Right lobe of liver (tissue), 6 donors: ENCODE measurements around the gene NIT2. TPM values are rescaled to one million over a fixed set of nuclear protein-coding genes. Genes with fewer than 3 reads are reported as not detected.
"Not testable (repeated sequence)": the region's sequence is repeated elsewhere in the genome, so short reads cannot be mapped to it uniquely, and the experiment has no call there.

Experiments used
- ATAC-seq, 4 donors: fragments of 200-7000 bp; cut with Tn5 transposase; one replicate each; pipeline ENCODE4 v1.9.1; 2020; ENCODE audit warnings: mild to moderate bottlenecking in 4 of 4, moderate library complexity in 4 of 4
- DNase-seq, 3 donors: peaks; one replicate each; pipeline ENCODE4 v3.0.0-alpha.2; 2020
- H3K27ac ChIP-seq, 3 donors: fragments of 200-600 bp; one replicate each; pipeline ENCODE4 v1.8.0; 2022
- H3K27me3 ChIP-seq, 2 donors: fragments of 200-600 bp; one replicate each; pipeline ENCODE4 v1.8.0; 2022
- H3K36me3 ChIP-seq, 4 donors: fragments of 200-600 bp; sonication (generic) in 1 of 4; one replicate each; pipeline versions ENCODE4 v1.5.1 to v1.8.0; 2017 to 2022; ENCODE audit warnings: control low read depth in 1 of 4
- H3K4me1 ChIP-seq, 4 donors: fragments of 200-600 bp; sonication (generic) in 1 of 4; one replicate each; pipeline versions ENCODE4 v1.5.1 to v1.8.0; 2017 to 2022; ENCODE audit warnings: control low read depth in 1 of 4
- H3K4me3 ChIP-seq, 3 donors: fragments of 200-600 bp; one replicate each; pipeline ENCODE4 v1.8.0; 2022
- H3K9me3 ChIP-seq, 4 donors: fragments of 200-600 bp; sonication (generic) in 1 of 4; one replicate each; pipeline versions ENCODE4 v1.5.1 to v1.8.0; 2017 to 2022; ENCODE audit warnings: control low read depth in 1 of 4
- POLR2A ChIP-seq: fragments of 450-650 bp; IDR thresholded peaks from one replicate; pipeline ENCODE4 v1.6.1; 2017; ENCODE audit warnings: antibody characterized with exemption, mild to moderate bottlenecking
- WGBS: methylation state at CpG from one replicate; pipeline ENCODE4 v1.1.6; 2018; ENCODE audit warnings: low coverage, low lambda C conversion rate; ENCODE audit not compliant: insufficient coverage; ENCODE audit errors: missing lambda C conversion rate; 5-methylcytosine and 5-hydroxymethylcytosine counted together
- intact Hi-C, 2 donors: fragments of 100-400 bp; cut with DNase I; formaldehyde crosslinking; loops; one replicate each; pipeline versions ENCODE4 v1.11.2 to v1.14.1; 2022
- total RNA-seq, 6 experiments: library from RNA; depleted of rRNA in 2 of 6; stranded (reverse); fragments of >200 nt in 2 of 6; fragmentation: NEBNext Ultra II Directional in 3 of 6; extraction: Animal tissue kit (Norgen Biotek cat#: 25700) in 3 of 6; gene quantifications; one replicate each; pipeline versions ENCODE4 v1.1.0 to v1.2.4, GENCODE V29; 2016 to 2023
- TF ChIP-seq, protein P1 (sequence below), 4 donors: fragments of 200-600 bp in 3 of 4; fragments of 450-650 bp in 1 of 4; IDR thresholded peaks; one replicate each; pipeline versions ENCODE4 v1.5.1 to v1.8.0; 2016 to 2022; ENCODE audit warnings: antibody characterized with exemption in 4 of 4, mild to moderate bottlenecking in 2 of 4
- donor health status: DM: no; HTN: yes; CAD: no.
- donor health status: DM: no; HTN: no; CAD: no.
- donor health status: DM: no; HTN: no; CAD: no.
- donor health status: DM: no; HTN: yes; CAD: no.
- donor health status: DM: no; HTN: yes; CAD: no.

The NIT2 gene
- total RNA-seq, 6 experiments from 2014 or later = 43.5 to 141 (median 103) TPM

DNA sequence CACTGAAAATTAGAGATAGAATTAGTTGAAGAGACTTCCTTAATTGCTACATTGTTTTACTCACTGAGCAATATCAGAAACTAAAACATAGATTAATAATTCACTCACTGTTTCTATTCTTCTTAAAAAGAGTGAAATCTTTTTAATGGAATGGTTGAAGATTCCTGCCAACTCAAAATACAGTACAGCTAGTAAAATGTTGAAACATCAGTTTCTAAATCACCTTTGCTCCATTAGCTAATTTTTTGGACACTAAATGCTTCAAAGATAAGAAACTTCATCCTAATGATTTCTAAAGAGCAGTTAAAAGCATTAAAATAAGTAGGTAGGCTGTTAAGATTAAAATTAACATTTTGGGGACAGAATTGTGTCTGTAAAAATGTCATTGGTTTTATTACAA, 10.5 kb upstream of the NIT2 start:
- no peak overlapping the region for H3K4me3 ChIP-seq
- intact Hi-C loops = no loop called here
- peak overlapping the region in 2 of 3 donors; percentile 2 to 15 for H3K27ac ChIP-seq
- DNase-seq = no peak
- no peaks in the 10 kb centered on the region for H3K9me3 ChIP-seq
- TF ChIP-seq POLR2A = no peak
- TF ChIP-seq, protein P1, sequence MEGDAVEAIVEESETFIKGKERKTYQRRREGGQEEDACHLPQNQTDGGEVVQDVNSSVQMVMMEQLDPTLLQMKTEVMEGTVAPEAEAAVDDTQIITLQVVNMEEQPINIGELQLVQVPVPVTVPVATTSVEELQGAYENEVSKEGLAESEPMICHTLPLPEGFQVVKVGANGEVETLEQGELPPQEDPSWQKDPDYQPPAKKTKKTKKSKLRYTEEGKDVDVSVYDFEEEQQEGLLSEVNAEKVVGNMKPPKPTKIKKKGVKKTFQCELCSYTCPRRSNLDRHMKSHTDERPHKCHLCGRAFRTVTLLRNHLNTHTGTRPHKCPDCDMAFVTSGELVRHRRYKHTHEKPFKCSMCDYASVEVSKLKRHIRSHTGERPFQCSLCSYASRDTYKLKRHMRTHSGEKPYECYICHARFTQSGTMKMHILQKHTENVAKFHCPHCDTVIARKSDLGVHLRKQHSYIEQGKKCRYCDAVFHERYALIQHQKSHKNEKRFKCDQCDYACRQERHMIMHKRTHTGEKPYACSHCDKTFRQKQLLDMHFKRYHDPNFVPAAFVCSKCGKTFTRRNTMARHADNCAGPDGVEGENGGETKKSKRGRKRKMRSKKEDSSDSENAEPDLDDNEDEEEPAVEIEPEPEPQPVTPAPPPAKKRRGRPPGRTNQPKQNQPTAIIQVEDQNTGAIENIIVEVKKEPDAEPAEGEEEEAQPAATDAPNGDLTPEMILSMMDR (IDR thresholded peaks at IDR 0.05) = no peak
- peaks cover 0 to 30% (median 9%) of the 10 kb centered on the region in 4 donors for H3K4me1 ChIP-seq
- ATAC-seq = peak in 3 of 4 donors; percentile 65 to 74 (median 67)
- no peaks in the 10 kb centered on the region for H3K27me3 ChIP-seq
- H3K36me3 ChIP-seq = peaks cover 0 to 6% (median 2%) of the 10 kb centered on the region in 4 donors

DNA sequence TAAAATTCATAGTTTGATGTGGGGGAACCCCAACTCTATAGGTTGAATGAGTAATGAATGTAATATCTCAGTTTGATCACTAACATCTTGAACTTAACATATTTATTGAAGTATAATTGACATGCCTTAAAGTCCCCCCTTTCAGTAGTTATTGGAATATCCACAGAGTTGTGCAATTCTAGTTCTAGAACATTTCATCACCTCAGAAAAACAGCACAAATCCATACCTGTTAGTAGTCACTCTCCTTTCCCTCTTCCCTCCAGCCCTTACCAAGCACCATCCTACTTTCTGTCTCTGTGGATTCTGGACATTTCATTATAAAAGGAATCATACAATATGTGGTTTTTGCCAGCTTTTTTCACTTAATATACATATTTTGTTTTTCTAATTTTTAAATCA, 8.7 kb upstream of the NIT2 start:
- H3K4me3 ChIP-seq = no peak overlapping the region
- TF ChIP-seq POLR2A = no peak
- TF ChIP-seq, protein P1 (IDR thresholded peaks at IDR 0.05) = no peak
- peaks cover 0 to 43% (median 13%) of the 10 kb centered on the region in 4 donors for H3K4me1 ChIP-seq
- peak overlapping the region in 2 of 3 donors; percentile 31 to 41 for H3K27ac ChIP-seq
- intact Hi-C loops = no loop called here
- ATAC-seq (peak; percentile 51 to 66 (median 60)), DNase-seq (no peak)
- no peaks in the 10 kb centered on the region for H3K9me3 ChIP-seq
- H3K36me3 ChIP-seq = peaks cover 0 to 3% (median 0%) of the 10 kb centered on the region in 4 donors
- no peaks in the 10 kb centered on the region for H3K27me3 ChIP-seq

DNA sequence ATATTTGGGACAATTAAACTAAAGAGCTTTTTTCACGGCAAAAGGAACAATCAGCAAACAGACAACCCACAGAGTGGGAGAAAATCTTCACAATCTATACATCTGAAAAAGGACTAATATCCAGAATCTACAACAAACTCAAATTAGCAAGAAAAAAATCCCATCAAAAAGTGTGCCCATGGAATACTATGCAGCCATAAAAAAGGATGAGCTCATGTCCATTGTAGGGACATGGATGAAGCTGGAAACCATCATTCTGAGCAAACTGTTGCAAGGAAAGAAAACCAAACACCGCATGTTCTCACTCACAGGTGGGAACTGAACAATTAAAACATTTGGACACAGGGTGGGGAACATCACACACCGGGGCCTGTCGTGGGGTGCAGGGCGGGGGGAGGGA, 7.2 kb upstream of the NIT2 start:
- H3K27me3 ChIP-seq, H3K36me3 ChIP-seq, DNase-seq, H3K27ac ChIP-seq, intact Hi-C loops, ATAC-seq, H3K4me3 ChIP-seq, H3K9me3 ChIP-seq: not testable (repeated sequence)
- WGBS = 95% methylated on average over 5 of the region's 5 CpGs
- H3K4me1 ChIP-seq = peaks cover 0 to 44% (median 13%) of the 10 kb centered on the region in 4 donors

DNA sequence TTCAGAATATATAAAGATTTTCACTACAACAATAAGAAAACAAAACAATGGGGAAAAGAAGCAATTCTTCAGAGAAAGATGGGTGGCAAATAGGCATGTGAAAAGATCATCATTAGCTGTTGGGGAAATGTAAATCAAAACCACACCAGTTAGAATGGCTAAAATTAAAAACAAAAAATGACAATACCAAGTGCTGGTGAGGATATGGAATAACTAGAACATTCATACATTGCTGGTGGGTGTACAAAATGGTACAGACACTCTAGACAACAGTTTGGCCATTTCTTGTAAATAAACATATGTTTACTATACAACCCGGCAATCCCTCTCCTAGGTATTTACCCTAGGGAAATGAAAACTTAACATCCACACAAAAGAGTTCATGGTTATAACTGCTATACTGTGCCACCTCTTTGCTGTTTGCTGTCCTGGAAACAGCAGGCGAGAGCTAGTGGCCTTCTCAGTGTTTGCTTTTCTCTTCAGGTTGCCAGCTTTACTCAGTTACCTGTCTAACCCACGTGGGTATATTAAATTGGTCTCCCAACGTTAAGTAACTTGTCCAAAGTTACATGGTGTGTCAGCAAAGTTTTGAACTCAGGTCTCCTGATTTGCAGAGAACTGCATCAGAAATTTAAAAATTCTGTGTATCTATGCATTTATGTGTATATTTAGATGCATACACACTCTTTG, 4.6 kb upstream of the NIT2 start:
- WGBS = 26% methylated on average over 4 of the region's 4 CpGs
- H3K27ac ChIP-seq = peak overlapping the region in 1 of 3 donors; percentile 42

DNA sequence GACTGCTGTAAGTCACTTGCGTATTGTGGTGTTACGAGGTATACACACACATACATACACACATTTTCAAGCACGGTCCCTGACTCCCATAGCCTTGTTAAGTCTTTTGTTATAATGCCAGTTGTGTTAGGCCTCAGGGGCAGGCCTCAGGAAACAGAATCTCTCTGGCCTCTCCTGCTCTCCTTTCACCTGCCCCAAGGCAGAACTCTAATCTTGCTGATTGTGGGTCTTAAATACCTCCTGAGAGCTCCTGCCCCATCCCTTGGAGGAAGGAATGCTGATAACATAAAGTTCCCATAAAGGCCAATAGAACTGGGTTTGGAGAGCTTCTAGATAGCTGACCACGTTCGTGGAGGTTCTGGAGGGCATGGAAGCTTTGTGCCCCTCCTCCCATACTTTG, 3.9 kb upstream of the NIT2 start:
- Histone ChIP-seq H3K4me1 (peaks cover 0 to 33% (median 11%) of the 10 kb centered on the region in 4 donors), H3K9me3 (no peaks in the 10 kb centered on the region), H3K36me3 (no peaks in the 10 kb centered on the region), H3K27ac (peak overlapping the region in 1 of 3 donors; percentile 42), H3K4me3 (no peak overlapping the region), H3K27me3 (no peaks in the 10 kb centered on the region)
- no peak for TF ChIP-seq POLR2A
- TF ChIP-seq, protein P1 (IDR thresholded peaks at IDR 0.05) = no peak
- DNase-seq (no peak), ATAC-seq (no peak)
- 89% methylated on average over 5 of the region's 5 CpGs for WGBS
- intact Hi-C loops = no loop called here

More for the DNA sequence above, 4.6 kb upstream of the NIT2 start:
- H3K27me3 ChIP-seq = no peaks in the 10 kb centered on the region
- peaks cover 0 to 35% (median 14%) of the 10 kb centered on the region in 4 donors for H3K4me1 ChIP-seq
- no peaks in the 10 kb centered on the region for H3K9me3 ChIP-seq
- DNase-seq (peak in 1 of 3 donors; percentile 68), ATAC-seq (peak; percentile 61 to 76 (median 66))
- no peak overlapping the region for H3K4me3 ChIP-seq
- intact Hi-C loops = no loop called here
- TF ChIP-seq, protein P1 (IDR thresholded peaks at IDR 0.05) = no peak
- no peak for TF ChIP-seq POLR2A
- H3K36me3 ChIP-seq = no peaks in the 10 kb centered on the region
